Measurements from ENCODE around the gene SUGT1.
"Not testable (repeated sequence)": the region's sequence is repeated elsewhere in the genome, so short reads cannot be mapped to it uniquely, and the experiment has no call there.

SUGT1 gene

DNA sequence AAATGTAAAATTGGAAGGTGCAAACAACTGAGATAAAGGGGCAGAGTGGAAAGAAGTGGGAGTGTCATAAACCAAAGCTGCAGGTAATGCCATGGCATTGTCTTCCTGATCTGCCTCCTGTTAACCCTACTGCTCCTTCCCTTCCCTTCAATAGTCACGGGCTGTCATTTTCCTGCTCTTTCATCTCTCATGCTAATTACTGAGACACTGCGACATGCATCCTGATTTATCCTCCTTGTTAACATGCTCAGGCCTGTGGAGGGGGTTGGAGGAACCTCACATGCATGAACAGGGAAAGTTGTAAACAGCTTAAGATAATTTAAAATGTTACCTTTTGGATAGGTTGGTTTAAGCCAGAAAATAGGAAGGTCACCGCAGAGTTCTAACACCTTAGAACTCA is 59.7 kb downstream of the SUGT1 start:
- Histone ChIP-seq H3K9me3 (ENCODE audit: insufficient read depth, low read depth, low read length) (no peaks in the 10 kb centered on the region), H3K4me3 (ENCODE audit: low read length, poor library complexity, severe bottlenecking) (no peak overlapping the region), H3K27me3 (ENCODE audit: insufficient read depth, low read length, poor library complexity, severe bottlenecking) (no peaks in the 10 kb centered on the region), H3K4me2 (ENCODE audit: low read depth, low read length, poor library complexity, severe bottlenecking) (no peak overlapping the region), H3K9me2 (replicated peaks; ENCODE audit: low read depth, low read length) (no peaks in the 10 kb centered on the region), H3K4me1 (ENCODE audit: insufficient read depth, low read length, poor library complexity, severe bottlenecking) (peaks cover 8% of the 10 kb centered on the region), H3F3A (ENCODE audit: low read depth) (no peaks in the 10 kb centered on the region), H4K20me1 (ENCODE audit: insufficient read depth, low read length, poor library complexity, severe bottlenecking) (no peaks in the 10 kb centered on the region), H3K79me2 (ENCODE audit: insufficient read depth, low read length) (no peaks in the 10 kb centered on the region), H3K9ac (ENCODE audit: low read depth, low read length, poor library complexity, severe bottlenecking) (no peak overlapping the region), H3K36me3 (ENCODE audit: insufficient read depth, low read length) (no peaks in the 10 kb centered on the region), H2AFZ (ENCODE audit: low read length) (0 out of 2 replicates have a peak overlapping the region, but pooled peaks have one; percentile 24)
- no peak for TF ChIP-seq CTCF (conservative IDR thresholded peaks at IDR 0.05; ENCODE audit: low read length)
- TF ChIP-seq EZH2phosphoT487 (IDR thresholded peaks at IDR 0.05; ENCODE audit: borderline replicate concordance), result no peak

- Histone ChIP-seq H3K9ac (ENCODE audit: low read depth, low read length, poor library complexity, severe bottlenecking) (no peak overlapping the region), H3K4me1 (ENCODE audit: insufficient read depth, low read length, poor library complexity, severe bottlenecking) (peaks cover 8% of the 10 kb centered on the region), H4K20me1 (ENCODE audit: insufficient read depth, low read length, poor library complexity, severe bottlenecking) (no peaks in the 10 kb centered on the region), H3K36me3 (ENCODE audit: insufficient read depth, low read length) (no peaks in the 10 kb centered on the region), H2AFZ (ENCODE audit: low read length) (peak overlapping the region; percentile 61; the same call in 1 of the 2 replicates), H3K27me3 (ENCODE audit: insufficient read depth, low read length, poor library complexity, severe bottlenecking) (no peaks in the 10 kb centered on the region), H3F3A (ENCODE audit: low read depth) (no peaks in the 10 kb centered on the region), H3K9me3 (ENCODE audit: insufficient read depth, low read depth, low read length) (no peaks in the 10 kb centered on the region), H3K9me2 (replicated peaks; ENCODE audit: low read depth, low read length) (no peaks in the 10 kb centered on the region), H3K79me2 (ENCODE audit: insufficient read depth, low read length) (no peaks in the 10 kb centered on the region), H3K4me2 (ENCODE audit: low read depth, low read length, poor library complexity, severe bottlenecking) (no peak overlapping the region), H3K4me3 (ENCODE audit: low read length, poor library complexity, severe bottlenecking) (no peak overlapping the region)
- TF ChIP-seq EZH2phosphoT487 (IDR thresholded peaks at IDR 0.05; ENCODE audit: borderline replicate concordance) (no peak), CTCF (conservative IDR thresholded peaks at IDR 0.05; ENCODE audit: low read length) (no peak)
Measured at GRCh38 chr13:52713894-52714293, 61.3 kb downstream of the SUGT1 start.

DNA sequence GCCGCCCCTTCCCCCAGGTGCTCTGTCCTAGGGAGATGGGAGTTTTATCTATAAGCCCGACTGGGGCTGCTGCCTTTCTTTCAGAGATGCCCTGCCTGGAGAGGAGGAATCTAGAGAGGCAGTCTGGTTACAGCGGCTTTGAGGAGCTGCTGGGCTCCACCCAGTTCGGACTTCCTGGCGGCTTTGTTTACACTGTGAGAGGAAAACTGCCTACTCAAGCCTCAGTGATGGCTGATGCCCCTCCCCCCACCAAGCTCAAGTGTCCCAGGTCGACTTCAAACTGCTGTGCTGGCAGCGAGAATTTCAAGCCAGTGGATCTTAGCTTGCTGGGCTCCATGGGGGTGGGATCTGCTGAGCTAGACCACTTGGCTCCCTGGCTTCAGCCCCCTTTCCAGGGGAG is 68.3 kb downstream of the SUGT1 start:
- not testable (repeated sequence) for H3K9me2 ChIP-seq (replicated peaks; ENCODE audit: low read depth, low read length); H3K4me1 ChIP-seq (ENCODE audit: insufficient read depth, low read length, poor library complexity, severe bottlenecking); H3K4me2 ChIP-seq (ENCODE audit: low read depth, low read length, poor library complexity, severe bottlenecking); H4K20me1 ChIP-seq (ENCODE audit: insufficient read depth, low read length, poor library complexity, severe bottlenecking); H3F3A ChIP-seq (ENCODE audit: low read depth); H2AFZ ChIP-seq (ENCODE audit: low read length); H3K9ac ChIP-seq (ENCODE audit: low read depth, low read length, poor library complexity, severe bottlenecking); H3K4me3 ChIP-seq (ENCODE audit: low read length, poor library complexity, severe bottlenecking); H3K36me3 ChIP-seq (ENCODE audit: insufficient read depth, low read length); H3K27me3 ChIP-seq (ENCODE audit: insufficient read depth, low read length, poor library complexity, severe bottlenecking); H3K79me2 ChIP-seq (ENCODE audit: insufficient read depth, low read length); H3K9me3 ChIP-seq (ENCODE audit: insufficient read depth, low read depth, low read length)

- not testable (repeated sequence) for H3K9me2 ChIP-seq (replicated peaks; ENCODE audit: low read depth, low read length); H3K4me3 ChIP-seq (ENCODE audit: low read length, poor library complexity, severe bottlenecking); H3K79me2 ChIP-seq (ENCODE audit: insufficient read depth, low read length); H3K9ac ChIP-seq (ENCODE audit: low read depth, low read length, poor library complexity, severe bottlenecking); H3K9me3 ChIP-seq (ENCODE audit: insufficient read depth, low read depth, low read length); H3K27me3 ChIP-seq (ENCODE audit: insufficient read depth, low read length, poor library complexity, severe bottlenecking); H3K4me2 ChIP-seq (ENCODE audit: low read depth, low read length, poor library complexity, severe bottlenecking); H3F3A ChIP-seq (ENCODE audit: low read depth); H3K36me3 ChIP-seq (ENCODE audit: insufficient read depth, low read length); H2AFZ ChIP-seq (ENCODE audit: low read length); H4K20me1 ChIP-seq (ENCODE audit: insufficient read depth, low read length, poor library complexity, severe bottlenecking); H3K4me1 ChIP-seq (ENCODE audit: insufficient read depth, low read length, poor library complexity, severe bottlenecking)
Measured at GRCh38 chr13:52721356-52721755, 68.7 kb downstream of the SUGT1 start.

Data from Loucy (cell line).